HG03439 (cell line): ENCODE data around the gene SNX25.
A peak's percentile ranks its signal among the peaks of the same experiment; 100 is the strongest.
"Not testable (repeated sequence)": the region's sequence is repeated elsewhere in the genome, so short reads cannot be mapped to it uniquely, and the experiment has no call there.

ENCODE experiments used
- ATAC-seq: cut with Tn5 transposase; IDR thresholded peaks from one replicate; pipeline ENCODE4 v1.9.1; 2021; ENCODE audit warnings: mild to moderate bottlenecking, moderate library complexity; ENCODE audit not compliant: unreplicated experiment

The SNX25 gene

GRCh38 chr4:185209031-185209851, at the start of gene SNX25:
TSS of gene SNX25 (plus strand) at chr4:185209598. CDS start at chr4:185209827, 229 bp downstream.
- ATAC-seq: peak; percentile 71

GRCh38 chr4:185165605-185166063, 43.8 kb upstream of the SNX25 start:
- ATAC-seq: peak; percentile 82

- ATAC-seq: no peak
Measured at GRCh38 chr4:185167234-185167633, 42.2 kb upstream of the SNX25 start.

- ATAC-seq: peak; percentile 70
Measured at GRCh38 chr4:185171373-185172071, 37.9 kb upstream of the SNX25 start.

GRCh38 chr4:185179488-185179887, 29.9 kb upstream of the SNX25 start:
- ATAC-seq: no peak

GRCh38 chr4:185182239-185182638, 27.2 kb upstream of the SNX25 start:
- ATAC-seq: no peak

GRCh38 chr4:185183622-185184281, 25.6 kb upstream of the SNX25 start:
- no peak for ATAC-seq

GRCh38 chr4:185186769-185187168, 22.6 kb upstream of the SNX25 start:
- ATAC-seq: no peak

- no peak for ATAC-seq
Measured at GRCh38 chr4:185189606-185190305, 19.6 kb upstream of the SNX25 start.

GRCh38 chr4:185190306-185190856, 19.0 kb upstream of the SNX25 start:
- ATAC-seq: no peak

GRCh38 chr4:185192059-185192458, 17.3 kb upstream of the SNX25 start:
- no peak for ATAC-seq

- ATAC-seq: no peak
Measured at GRCh38 chr4:185194924-185195888, 14.2 kb upstream of the SNX25 start.

GRCh38 chr4:185196437-185196836, 13.0 kb upstream of the SNX25 start:
- no peak for ATAC-seq

GRCh38 chr4:185198189-185198588, 11.2 kb upstream of the SNX25 start:
- not testable (repeated sequence) for ATAC-seq

- ATAC-seq: no peak
Measured at GRCh38 chr4:185201977-185202962, 7.1 kb upstream of the SNX25 start.

GRCh38 chr4:185202984-185203485, 6.4 kb upstream of the SNX25 start:
- ATAC-seq: peak; percentile 1

- peak; percentile 78 for ATAC-seq
Measured at GRCh38 chr4:185203486-185204237, 5.7 kb upstream of the SNX25 start, which contains the start of gene CFAP97. TSS of gene CFAP97 (minus strand) at chr4:185204000. CDS start at chr4:185191196, 12,804 bp downstream.
